Subcutaneous adipose tissue (tissue), 4 donors: Measurements from ENCODE around the gene KLHL11. TPM values are rescaled to one million over a fixed set of nuclear protein-coding genes. Genes with fewer than 3 reads are reported as not detected.

Experiments
- CTCF ChIP-seq: fragments of 450-650 bp; IDR thresholded peaks from one replicate; pipeline ENCODE4 v1.5.1; 2016; ENCODE audit warnings: low read depth, mild to moderate bottlenecking, control low read depth, antibody characterized with exemption, moderate library complexity
- small RNA-seq: library from RNA; depleted of rRNA; stranded (forward); fragments of <200 nt; gene quantifications from one replicate; pipeline ENCODE3, GENCODE V24; 2016
- total RNA-seq, 4 donors: library from RNA; depleted of rRNA; stranded (reverse); fragments of >200 nt; gene quantifications; one replicate each; pipeline ENCODE4 v1.1.0, GENCODE V29; 2016

KLHL11 gene
- total RNA-seq, 4 donors from 2014 or later, result 15.1 to 20.5 (median 17.8) TPM

- no peak for TF ChIP-seq CTCF
Measured at GRCh38 chr17:41806685-41807445, 58.4 kb downstream of the KLHL11 start.

Small RNA genes within 50 kb of the gene (small RNA-seq; reads per million reads assigned to genes)
- gene AC125257.2, result not detected

Other genes starting within 250 kb of the KLHL11 start
- not detected for gene KRT17, start 240.8 kb downstream of the KLHL11 start, total RNA-seq
- gene EIF1, start 176.5 kb downstream of the KLHL11 start, total RNA-seq, result 1,000 to 10,000 TPM in 1 of 4 donors, 100 to 1,000 TPM in 3; 563 to 1,496 (median 636) TPM
- not detected for gene GAST, start 153.1 kb downstream of the KLHL11 start, total RNA-seq
- gene HAP1, start 130.8 kb downstream of the KLHL11 start, total RNA-seq, result not detected
- 10 to 100 TPM; 22.7 to 96.3 (median 57.6) TPM for gene JUP, start 78.7 kb downstream of the KLHL11 start, total RNA-seq
- gene P3H4, start 53.5 kb downstream of the KLHL11 start, total RNA-seq, result 1 to 10 TPM; 1.8 to 5.8 (median 5.0) TPM
- 10 to 100 TPM; 13.7 to 34.8 (median 23.1) TPM for gene FKBP10, start 52.4 kb downstream of the KLHL11 start, total RNA-seq
- gene NT5C3B, start 29.2 kb downstream of the KLHL11 start, total RNA-seq, result 10 to 100 TPM; 26.7 to 54.4 (median 49.2) TPM
- gene KLHL10, start 27.6 kb downstream of the KLHL11 start, total RNA-seq, result under 1 TPM in 3 of 4 donors, not detected in 1; 0.51 to 0.66 (median 0.57) TPM
- 10 to 100 TPM; 50.9 to 75.9 (median 64.1) TPM for gene ACLY, start 53.5 kb upstream of the KLHL11 start, total RNA-seq
- gene ODAD4, start 65.2 kb upstream of the KLHL11 start, total RNA-seq, result under 1 TPM; 0.33 to 0.88 (median 0.44) TPM
- 10 to 100 TPM; 25.4 to 96.1 (median 55.2) TPM for gene CNP, start 101.4 kb upstream of the KLHL11 start, total RNA-seq
- gene DNAJC7, start 152.0 kb upstream of the KLHL11 start, total RNA-seq, result 10 to 100 TPM; 70.1 to 79.6 (median 76.4) TPM
- 10 to 100 TPM; 21.2 to 37.1 (median 29.0) TPM for gene NKIRAS2, start 154.7 kb upstream of the KLHL11 start, total RNA-seq
- gene C17orf113, start 185.2 kb upstream of the KLHL11 start, total RNA-seq, result 1 to 10 TPM in 1 of 4 donors, under 1 TPM in 2, not detected in 1; 0.17 to 1.7 (median 0.44) TPM
- under 1 TPM in 2 of 4 donors, not detected in 2; 0.22 to 0.49 TPM for gene ZNF385C, start 233.1 kb upstream of the KLHL11 start, total RNA-seq
- 10 to 100 TPM in 3 of 4 donors, 1 to 10 TPM in 1; 4.7 to 17.1 (median 13.5) TPM for gene DHX58, start 247.3 kb upstream of the KLHL11 start, total RNA-seq